Stimulated activated CD8-positive, alpha-beta memory T cell treated with anti-CD3 and anti-CD28 coated beads, Interleukin-4, amount 100 ng/mL, for 24 hours (primary cell): Measurements from ENCODE around the gene LIPM.
A peak's percentile ranks its signal among the peaks of the same experiment; 100 is the strongest.
"Not testable (repeated sequence)": the region's sequence is repeated elsewhere in the genome, so short reads cannot be mapped to it uniquely, and the experiment has no call there.

ENCODE experiments used
- DNase-seq: peaks from one replicate; pipeline ENCODE4 v3.0.0-alpha.2; 2020; ENCODE audit warnings: low read depth

Gene LIPM

DNA sequence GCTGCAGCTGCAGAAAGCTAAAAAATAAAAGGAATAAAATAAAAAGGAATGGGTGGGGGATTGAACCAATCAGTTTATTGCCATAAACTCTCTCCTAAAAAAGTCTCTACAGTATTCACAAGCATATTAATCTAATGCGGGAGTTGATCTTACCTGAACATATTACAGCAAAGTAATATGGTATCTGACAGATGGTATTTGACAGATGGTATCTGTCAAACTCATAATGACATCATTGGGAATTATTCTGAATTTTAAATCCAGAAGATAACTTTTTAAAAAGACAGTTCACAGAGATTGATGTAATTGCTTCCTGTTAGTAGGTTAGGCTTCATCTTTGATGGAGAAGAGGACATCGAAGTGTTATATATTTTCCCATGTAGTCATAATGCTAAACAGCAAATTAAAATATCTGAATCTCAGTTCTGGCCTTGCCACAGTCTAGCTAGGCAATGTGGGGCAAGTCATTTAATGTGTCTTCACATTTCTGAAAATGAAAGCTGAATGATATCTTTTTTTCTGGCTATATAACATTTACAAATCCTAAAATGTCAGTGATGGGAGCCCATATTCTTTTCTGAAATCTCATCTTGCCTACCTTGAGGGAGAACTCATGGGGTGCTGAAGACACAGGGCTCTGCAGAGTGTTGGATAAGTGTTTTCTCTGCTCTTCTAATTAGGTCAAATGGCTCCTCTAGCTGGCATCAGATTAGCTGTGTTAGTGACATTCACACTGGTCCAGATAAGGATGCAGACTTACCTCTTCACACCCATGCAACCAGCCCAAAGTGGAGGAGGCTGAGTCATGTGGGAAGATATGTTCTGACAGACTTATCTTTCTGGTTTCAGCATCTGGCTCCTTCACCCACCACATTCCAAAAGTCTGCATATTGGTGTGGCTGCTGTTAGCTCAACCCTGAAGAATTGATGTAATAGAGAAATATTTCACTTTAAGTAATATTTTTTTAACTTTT, 2.1 kb upstream of the LIPM start:
- no peak for DNase-seq

DNA sequence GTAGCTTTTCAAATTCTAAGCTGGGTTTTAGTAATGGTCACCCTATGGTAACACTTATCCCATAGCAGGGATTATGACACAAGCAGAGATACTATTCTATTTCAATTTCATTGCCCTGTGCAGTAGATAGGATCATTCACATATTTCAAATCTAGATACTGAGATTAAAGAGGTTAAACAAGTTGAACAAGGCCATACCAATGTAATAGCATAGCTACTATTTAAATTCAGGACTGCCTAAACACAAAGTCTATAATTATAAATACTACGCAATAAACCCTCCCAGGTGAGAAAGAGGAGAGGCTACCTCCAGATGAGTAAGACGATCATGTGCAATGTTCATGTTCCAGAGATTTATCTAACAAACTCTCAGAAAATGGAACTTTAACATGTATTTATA, 1.1 kb downstream of the LIPM start:
- no peak for DNase-seq

DNA sequence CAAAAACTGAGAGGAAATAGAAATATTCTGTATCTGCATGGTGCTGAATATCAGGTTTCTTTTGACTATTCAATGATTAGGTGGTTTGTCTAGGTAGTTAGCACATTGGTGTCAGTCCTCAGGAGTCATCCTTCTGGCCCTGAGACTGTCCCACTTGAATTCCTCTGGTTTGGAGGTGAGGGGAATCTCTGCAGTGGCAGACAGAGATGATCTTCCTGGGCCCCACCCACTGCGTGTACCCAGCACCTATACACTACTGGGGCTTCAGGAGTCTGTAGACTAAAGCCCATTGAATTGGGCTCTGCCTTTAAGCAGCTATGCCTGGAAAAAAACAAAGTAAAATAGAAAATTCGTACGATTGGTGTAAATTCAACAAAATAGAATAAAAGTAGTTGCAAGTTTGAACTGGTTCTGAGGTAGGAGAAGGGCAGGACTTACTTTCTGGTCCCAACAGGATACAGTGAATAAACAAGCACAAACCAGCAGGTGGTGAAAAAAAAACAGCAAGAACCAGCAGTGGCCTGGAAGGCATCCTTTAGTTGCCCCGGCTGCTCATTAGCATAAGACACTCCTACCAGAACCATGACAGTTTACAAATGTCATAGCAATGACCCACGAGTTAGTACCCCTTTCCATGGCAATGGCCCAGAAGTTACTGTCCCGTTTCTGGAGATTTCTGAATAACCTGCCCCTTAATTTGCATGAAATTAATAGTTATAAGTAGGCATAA, 1.7 kb downstream of the LIPM start:
- no peak for DNase-seq

DNA sequence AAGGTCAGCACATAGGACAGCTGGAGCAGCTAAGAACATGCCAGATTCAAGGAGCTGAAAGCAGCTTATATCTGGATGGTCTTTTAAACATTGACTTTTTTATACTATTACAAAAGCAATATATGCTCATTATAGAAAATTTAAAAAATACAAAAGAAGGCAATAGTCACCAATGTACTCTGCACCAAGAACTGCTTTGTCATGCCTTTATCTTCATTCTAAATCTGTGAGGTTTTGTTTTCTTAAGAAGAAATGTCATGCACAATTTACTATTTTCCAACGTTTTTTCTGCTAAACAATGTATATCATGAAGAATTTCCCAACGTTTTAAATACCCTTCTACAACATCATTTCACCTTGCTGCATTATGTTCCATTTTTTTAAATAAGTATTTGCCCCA, 2.8 kb downstream of the LIPM start:
- no peak for DNase-seq

DNA sequence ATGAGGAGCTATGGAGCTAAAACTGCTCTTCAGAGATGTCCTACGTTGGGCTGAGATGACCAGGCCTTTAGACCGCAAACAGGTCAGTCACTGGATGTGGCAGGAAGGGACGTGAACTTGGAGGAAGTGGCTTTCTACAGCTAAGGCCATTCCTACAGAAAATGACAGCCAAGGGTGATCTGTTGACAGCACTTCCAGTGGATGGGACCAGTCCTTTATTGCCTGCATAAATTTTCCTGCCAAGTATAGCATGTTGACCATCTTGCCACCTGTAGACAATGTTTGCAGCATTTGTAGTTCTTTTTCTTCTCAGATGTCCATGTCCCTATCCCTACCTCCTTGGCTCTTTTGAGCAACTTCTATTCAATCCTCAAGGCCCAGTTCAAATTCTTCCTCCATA, 3.4 kb downstream of the LIPM start:
- DNase-seq: no peak

DNA sequence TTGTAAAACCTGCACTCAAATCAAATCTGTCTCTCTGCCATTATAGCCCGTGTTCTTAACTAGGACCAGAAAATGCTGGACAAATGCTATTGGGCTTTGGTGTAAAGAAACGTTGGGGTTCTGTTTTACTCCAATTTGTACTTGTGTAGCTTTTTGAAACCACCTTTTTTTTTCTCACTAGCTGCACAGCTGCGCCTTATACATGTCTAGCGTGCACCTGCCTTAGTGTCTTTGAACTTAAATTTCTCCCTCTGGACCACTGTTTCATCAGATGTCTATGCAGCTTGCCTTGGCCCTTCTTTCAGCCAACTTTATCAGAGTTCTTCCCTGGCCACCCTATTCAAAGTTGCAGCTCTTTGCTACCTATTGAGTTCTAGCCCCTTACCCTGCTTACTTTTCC, 7.1 kb downstream of the LIPM start:
- DNase-seq: no peak

DNA sequence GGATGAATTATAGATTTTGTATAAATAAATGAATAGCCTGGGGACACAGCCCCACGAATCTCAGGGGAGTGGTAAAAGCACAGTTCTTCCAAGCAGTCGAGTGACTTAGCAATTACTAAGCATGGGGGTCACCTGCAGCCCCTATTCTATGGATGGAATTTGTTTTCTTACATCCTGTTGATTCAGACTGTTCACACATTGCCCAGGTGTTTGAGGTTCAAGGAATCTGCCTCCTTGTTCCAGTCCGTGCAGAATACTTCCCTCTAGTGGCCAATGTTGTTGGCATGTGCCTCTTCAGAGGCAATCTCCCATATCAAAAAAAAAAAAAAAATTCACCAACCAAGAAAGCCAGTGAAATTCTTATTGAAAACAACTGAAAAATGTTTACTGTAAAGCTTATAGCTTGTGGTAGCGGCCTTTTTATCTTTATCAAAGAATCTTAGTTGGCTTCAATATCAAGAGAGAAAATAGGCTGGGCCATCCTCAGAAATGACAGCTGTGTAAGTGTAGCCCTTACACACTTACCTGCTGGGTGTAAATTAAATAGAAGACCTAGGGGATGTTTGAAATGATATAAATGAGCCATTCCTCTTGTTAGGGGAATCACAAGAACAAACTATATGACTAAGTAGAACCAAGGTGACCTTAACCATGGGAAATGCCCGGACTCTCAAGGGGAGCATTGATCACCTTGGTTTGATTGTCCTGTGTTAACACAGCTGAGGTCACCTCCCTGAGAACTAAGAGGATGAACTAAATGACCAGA, 7.8 kb downstream of the LIPM start:
- no peak for DNase-seq

DNA sequence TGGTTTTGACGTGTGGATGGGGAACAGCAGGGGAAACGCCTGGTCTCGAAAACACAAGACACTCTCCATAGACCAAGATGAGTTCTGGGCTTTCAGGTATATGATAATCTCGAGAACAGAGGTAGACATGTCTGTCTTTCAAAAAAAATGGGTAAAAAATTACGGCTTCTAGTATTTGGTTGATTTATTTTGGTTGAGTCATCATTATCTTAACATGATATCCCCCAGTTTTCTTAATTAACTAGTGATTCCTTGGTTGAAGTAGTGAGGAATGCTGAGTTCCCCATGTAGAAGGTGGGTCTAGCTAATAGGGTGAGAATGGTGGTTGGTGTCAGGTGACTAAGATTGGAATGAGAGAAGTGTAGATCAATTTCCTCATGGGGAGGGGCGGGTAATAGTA, 10.7 kb downstream of the LIPM start:
- no peak for DNase-seq

DNA sequence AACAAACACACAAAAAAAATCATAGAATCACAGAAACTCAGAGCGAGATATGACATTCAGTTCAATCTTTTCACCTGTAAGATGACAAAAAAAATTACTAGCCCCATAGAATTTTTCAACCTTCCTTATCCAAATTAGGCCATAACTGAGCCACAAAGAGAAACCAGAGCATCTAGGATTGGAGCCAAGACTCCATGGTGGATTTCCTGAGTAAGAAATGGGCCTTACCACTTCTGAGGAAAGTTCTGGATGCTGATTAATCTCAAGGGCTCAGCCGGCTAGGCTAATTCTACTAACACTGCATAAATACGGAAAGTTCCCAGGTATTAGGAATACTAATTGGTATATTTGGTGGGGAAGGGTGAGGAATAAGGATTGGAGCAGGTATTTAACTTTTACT, 16.8 kb downstream of the LIPM start:
- no peak for DNase-seq

DNA sequence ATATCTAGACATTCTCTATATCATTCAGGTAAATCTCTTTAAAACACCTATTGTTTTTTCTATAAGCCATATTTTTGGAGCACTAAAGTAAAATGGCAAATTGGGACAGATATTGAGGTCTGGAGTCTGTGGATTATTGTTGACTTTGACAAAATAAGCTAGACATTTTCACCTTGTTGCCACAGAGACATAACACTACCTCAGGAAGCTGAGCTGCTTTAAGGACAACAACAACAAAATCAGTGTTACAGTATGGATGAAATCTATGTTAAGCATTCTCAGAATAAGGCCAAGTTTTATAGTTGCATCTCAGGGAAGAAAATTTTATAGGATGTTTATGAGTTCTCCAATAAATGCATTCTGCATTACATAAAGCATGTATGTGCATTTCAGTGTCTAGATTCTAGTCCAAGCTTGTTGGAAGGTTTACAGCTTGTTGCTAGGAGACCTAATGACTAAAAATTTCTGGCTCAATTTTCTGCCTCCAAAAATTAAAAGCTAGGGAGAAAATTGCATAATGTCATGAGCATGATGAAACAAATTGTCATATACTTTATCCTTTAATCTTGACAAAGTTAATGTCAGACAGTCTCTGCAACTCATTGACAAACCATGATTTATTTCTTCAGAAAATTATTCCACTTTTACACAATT, 18.3 kb downstream of the LIPM start:
- no peak for DNase-seq

DNA sequence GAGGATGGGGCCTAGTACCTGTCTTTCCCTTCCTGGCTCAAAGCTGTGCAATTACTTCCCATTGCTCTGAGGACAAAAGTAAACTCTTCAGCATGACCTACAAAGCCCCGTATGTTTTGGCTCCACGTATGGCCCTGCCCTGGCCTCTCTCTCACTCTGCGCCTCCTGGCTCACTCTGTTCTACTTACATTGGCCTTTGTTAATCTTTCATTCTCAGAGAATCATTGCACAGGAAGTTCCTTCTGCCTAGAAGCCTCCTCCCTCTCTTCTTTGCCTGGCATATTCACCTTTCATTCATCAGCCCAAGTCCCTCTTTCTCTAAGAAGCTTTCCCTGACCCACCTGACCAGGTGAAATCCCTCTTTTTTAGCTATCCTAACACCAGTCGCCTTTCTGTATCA, 23.9 kb downstream of the LIPM start:
- DNase-seq: no peak

DNA sequence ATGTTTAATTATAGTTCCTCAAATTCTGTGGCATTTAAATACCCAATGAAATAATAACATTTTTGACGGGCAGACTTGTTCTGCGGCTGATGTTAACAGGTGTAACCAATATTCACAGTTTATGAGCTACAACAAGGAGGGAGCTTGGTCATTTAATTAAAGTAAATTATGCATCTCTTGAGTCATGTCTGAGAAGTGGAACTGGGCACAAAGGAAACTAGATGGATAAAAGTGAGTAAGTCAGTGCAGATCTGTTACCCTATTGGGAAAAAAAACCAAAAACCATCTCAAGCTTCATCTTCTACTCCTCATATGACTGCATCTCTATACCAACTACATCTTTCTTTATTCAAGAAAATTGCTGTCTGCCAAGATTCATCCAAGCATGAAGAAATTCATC, 25.1 kb downstream of the LIPM start:
- DNase-seq: no peak

DNA sequence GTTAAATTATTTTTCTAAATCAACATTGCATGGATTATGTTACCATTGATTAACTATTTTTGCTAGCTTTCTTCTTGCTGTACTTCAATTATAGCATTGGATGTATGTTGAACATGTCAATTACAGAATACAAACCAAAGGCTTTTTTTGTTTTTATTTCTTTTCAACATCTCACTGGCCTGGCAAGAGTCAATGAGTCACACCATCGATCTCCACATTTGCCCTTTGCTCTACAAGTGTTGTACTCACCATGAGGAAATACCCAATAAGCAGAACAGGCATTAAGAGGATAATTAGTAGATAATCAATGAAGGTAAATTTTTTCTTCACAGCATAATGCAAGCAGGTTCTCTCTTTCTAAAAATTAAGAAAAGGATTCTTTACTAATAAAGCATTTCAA, 25.8 kb downstream of the LIPM start:
- DNase-seq: no peak

DNA sequence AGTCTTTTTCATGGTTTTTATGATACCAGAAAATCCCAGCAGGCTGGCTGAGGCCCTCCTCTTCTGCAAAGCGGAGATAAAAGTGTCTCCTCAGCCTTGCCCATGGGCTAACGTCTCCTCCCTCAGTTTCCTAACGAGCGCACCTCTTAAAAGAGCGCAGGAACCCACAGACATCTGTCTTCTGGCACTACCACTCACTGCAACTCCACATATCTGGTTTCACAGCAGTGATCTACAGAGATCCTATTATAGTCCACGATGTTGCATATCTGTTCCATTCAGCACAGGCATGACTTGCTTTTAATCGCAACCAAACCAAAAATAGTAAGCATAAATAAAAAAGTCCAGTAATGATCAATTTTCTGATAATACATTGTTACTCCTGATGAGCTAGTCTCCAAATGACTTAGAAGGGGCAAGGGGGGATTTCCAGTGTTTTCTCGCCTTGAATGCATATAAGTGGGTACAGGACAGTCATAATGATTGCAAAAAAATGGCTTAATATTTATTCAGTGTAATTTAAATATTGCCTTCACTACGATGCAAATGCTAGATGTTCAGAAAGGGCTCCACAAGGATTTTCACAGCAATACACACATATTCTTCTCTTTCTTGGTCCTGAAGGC, 28.2 kb downstream of the LIPM start:
- no peak for DNase-seq

DNA sequence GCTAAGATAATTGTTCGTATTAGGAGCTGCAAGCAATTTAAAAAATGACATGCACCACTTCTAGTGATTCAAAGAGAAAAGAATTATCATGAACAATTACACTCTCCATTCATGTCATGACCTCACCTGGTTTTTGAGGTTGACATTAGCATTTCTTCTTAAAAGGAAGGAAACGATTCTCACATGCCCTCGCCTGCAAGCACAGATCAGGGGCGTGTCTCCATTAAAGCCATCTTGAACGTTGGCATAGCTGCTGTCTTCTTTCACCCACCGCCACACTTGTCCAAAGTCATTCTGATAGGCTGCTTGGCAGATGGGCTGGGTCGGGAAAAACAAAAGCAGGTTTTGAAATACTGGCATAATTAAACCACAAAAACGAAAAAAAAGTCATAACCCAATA, 29.2 kb downstream of the LIPM start:
- no peak for DNase-seq

DNA sequence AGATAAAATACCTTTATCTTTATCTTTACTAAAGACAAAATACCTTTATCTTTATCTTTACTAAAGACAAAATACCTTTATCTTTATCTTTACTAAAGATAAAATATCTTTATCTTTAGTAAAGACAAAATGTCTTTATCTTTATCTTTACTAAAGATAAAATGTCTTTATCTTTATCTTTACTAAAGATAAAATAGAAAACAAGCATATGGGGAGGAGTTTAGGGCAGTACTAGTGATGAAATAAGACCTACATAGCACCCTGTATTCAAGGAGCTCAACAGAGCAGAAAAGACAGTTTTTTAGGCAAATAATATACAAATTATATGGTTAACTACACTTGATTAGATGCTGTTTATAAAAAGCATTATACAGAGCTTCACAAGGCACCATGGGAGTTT, 29.8 kb downstream of the LIPM start:
- DNase-seq: no peak

DNA sequence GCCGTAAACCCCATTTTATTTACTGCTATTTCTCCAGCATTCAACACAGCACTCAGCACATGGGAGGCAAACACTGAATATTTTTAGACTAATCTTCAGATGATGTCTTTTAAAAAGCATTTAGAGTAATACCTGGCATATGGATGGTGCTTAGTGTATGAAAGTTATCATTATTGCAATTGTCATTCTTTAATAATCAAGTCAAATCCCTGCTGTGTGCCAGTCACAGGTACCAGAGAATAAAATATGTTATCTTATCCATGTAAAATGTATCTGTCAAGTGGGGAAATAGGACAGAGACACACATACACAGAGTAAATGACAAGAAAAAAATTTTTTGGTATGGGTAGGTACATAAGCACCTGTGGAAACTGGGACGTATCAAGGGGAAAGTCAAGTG, 30.6 kb downstream of the LIPM start:
- no peak for DNase-seq

DNA sequence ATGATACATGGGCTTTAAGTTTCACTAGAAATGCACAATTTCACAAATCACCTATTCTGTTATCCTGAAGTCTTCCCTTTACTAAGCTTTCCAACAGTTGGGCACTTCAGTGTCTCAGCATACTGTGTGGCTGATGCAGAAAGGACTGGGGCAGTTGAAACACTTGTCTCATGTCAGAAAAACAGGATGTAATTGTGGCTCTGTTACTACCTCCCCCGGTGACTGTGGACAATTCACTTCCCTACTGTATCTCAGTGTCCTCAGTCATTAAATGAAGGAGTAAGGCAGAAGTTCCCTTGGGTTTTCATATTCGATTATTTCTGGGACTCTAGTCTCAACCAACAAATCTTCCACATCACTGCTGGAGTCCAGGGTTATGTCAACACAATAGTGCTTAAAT, 31.2 kb downstream of the LIPM start:
- DNase-seq: no peak

DNA sequence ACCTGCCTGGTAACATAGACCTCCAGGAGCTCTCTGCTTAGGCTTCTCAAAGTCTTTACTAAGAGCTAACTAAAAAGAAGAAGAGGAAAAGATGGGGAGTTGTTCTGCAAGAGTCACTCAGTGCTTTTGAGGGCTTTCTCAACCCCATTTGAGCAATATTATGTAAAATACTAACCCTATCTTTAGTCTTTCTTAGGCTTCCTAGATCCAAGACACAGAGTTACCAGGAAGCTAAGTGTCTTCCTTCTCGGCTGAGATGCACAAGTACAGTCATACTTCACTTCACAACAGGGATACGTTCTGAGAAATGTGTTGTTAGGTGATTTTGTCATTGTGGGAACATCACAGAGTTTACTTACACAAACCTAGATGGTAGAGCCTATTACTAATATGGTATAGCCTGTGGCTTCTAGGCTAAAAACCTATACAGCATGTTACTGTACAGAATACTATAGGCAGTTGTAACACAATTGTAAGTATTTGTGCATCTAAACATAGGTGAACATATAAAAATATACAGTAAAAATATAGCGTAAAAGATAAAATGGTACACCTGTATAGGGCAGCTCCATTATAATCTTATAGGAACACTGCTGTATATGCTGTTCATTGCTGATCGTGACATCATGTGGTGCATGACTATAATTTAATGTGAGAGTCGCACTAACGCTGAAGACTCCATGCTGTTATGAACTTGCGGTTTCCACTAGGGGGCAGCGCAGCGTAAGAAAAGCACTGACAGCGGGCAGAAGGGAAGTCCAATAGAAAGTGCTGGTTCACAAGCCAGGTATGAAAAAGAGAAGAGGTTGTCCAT, 32.8 kb downstream of the LIPM start:
- peak; percentile 77 for DNase-seq

DNA sequence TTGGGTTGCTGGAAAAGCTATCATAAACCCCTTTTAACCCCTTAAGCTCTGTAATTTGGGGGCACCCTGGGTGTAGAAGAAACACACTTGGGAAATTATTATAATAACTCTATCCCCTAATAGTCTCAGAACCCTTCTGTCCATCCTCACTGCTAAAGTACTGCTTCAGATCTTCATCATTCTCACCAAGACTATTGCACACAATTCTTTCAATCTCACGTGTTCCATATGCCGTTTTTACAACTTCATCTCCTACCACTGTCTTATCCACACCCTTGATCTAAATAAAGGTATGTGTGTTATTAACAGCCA, 33.3 kb downstream of the LIPM start:
- no peak for DNase-seq

DNA sequence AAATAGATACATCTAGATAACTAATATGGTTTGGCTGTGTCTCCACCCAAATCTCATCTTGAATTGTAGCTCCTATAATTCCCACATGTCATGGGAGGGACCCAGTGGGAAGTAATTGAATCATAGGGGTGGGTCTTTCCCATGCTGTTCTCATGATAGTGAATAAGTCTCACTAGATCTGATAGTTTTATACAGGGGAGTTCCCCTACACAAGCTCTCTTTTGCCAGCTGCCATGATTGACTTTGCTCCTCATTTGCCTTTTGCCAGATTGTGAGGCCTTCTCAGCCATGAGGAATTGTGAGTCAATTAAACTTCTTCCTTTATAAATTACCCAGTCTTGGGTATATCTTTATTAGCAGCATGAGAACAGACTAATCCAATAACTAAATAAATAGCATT, 35.1 kb downstream of the LIPM start:
- DNase-seq: not testable (repeated sequence)
